Neural crest cell (in vitro differentiated cells): ENCODE results near the gene MGAT3. TPM values are rescaled to one million over a fixed set of nuclear protein-coding genes. Genes with fewer than 3 reads are reported as not detected.

ENCODE experiments used
- DNase-seq: peaks from one replicate; pipeline ENCODE4 v3.0.0; 2021; ENCODE audit warnings: low read depth, mixed read lengths, low spot score
- H3K27ac Mint-ChIP-seq: one replicate; pipeline ENCODE4 v1.8.0; 2021; ENCODE audit warnings: mild to moderate bottlenecking, mixed read lengths; ENCODE audit not compliant: unreplicated experiment
- H3K27me3 Mint-ChIP-seq: 2 replicates; pipeline ENCODE4 v1.8.0; 2021; ENCODE audit warnings: low read depth, mild to moderate bottlenecking, mixed read lengths
- H3K36me3 Mint-ChIP-seq: 2 replicates; pipeline ENCODE4 v1.8.0; 2021; ENCODE audit warnings: low read depth, mild to moderate bottlenecking, mixed read lengths
- H3K4me1 Mint-ChIP-seq: 2 replicates; pipeline ENCODE4 v1.8.0; 2021; ENCODE audit warnings: mixed read lengths
- H3K4me3 Mint-ChIP-seq: one replicate; pipeline ENCODE4 v1.8.0; 2021; ENCODE audit warnings: mild to moderate bottlenecking, mixed read lengths
- H3K9me3 Mint-ChIP-seq: 2 replicates; pipeline ENCODE4 v1.8.0; 2021; ENCODE audit warnings: mixed read lengths
- CTCF ChIP-seq: fragments of 200-600 bp; sonication (generic); conservative IDR thresholded peaks from 2 replicates; pipeline ENCODE4 v1.5.0; 2021; ENCODE audit warnings: antibody characterized with exemption, mild to moderate bottlenecking
- total RNA-seq: library from RNA; stranded (reverse); gene quantifications from 2 replicates; pipeline ENCODE4 v1.2.1, GENCODE V29; 2021

The MGAT3 gene
- total RNA-seq, 1 donor from 2014 or later, result 20.3 TPM

GRCh38 chr22:39418696-39419095, 38.1 kb upstream of the MGAT3 start:
- no peak for TF ChIP-seq CTCF
- Mint-ChIP-seq H3K4me1 (peaks cover 3% of the 10 kb centered on the region), H3K36me3 (peaks cover 7% of the 10 kb centered on the region), H3K27ac (no peak overlapping the region), H3K9me3 (no peaks in the 10 kb centered on the region), H3K4me3 (no peak overlapping the region), H3K27me3 (no peaks in the 10 kb centered on the region)
- DNase-seq, result no peak

- peaks cover under 1% of the 10 kb centered on the region for H3K4me1 Mint-ChIP-seq
- H3K4me3 Mint-ChIP-seq, result no peak overlapping the region
- peaks cover 10% of the 10 kb centered on the region for H3K36me3 Mint-ChIP-seq
- no peaks in the 10 kb centered on the region for H3K27me3 Mint-ChIP-seq
- no peaks in the 10 kb centered on the region for H3K9me3 Mint-ChIP-seq
- DNase-seq, result no peak
- TF ChIP-seq CTCF, result no peak
- H3K27ac Mint-ChIP-seq, result no peak overlapping the region
Observed at GRCh38 chr22:39419096-39419495, 37.7 kb upstream of the MGAT3 start.

- Mint-ChIP-seq H3K27me3 (no peaks in the 10 kb centered on the region), H3K4me3 (no peak overlapping the region), H3K9me3 (no peaks in the 10 kb centered on the region), H3K27ac (no peak overlapping the region), H3K4me1 (no peaks in the 10 kb centered on the region), H3K36me3 (peaks cover 11% of the 10 kb centered on the region)
- DNase-seq, result no peak
- TF ChIP-seq CTCF, result no peak
Observed at GRCh38 chr22:39419911-39420310, 36.9 kb upstream of the MGAT3 start.

GRCh38 chr22:39421691-39422090, 35.1 kb upstream of the MGAT3 start:
- Mint-ChIP-seq H3K4me1 (no peaks in the 10 kb centered on the region), H3K36me3 (peaks cover 11% of the 10 kb centered on the region), H3K4me3 (no peak overlapping the region), H3K27me3 (no peaks in the 10 kb centered on the region), H3K27ac (no peak overlapping the region), H3K9me3 (no peaks in the 10 kb centered on the region)
- no peak for DNase-seq
- no peak for TF ChIP-seq CTCF

GRCh38 chr22:39422101-39422500, 34.7 kb upstream of the MGAT3 start:
- Mint-ChIP-seq H3K27ac (no peak overlapping the region), H3K36me3 (peaks cover 11% of the 10 kb centered on the region), H3K4me1 (no peaks in the 10 kb centered on the region), H3K9me3 (no peaks in the 10 kb centered on the region), H3K4me3 (no peak overlapping the region), H3K27me3 (no peaks in the 10 kb centered on the region)
- no peak for TF ChIP-seq CTCF
- DNase-seq, result no peak

GRCh38 chr22:39422721-39423120, 34.1 kb upstream of the MGAT3 start:
- H3K4me1 Mint-ChIP-seq, result no peaks in the 10 kb centered on the region
- H3K36me3 Mint-ChIP-seq, result peaks cover 11% of the 10 kb centered on the region

More at GRCh38 chr22:39422721-39423120, 34.1 kb upstream of the MGAT3 start:
- Mint-ChIP-seq H3K4me3 (no peak overlapping the region), H3K9me3 (no peaks in the 10 kb centered on the region), H3K27me3 (no peaks in the 10 kb centered on the region), H3K27ac (no peak overlapping the region)
- no peak for TF ChIP-seq CTCF
- no peak for DNase-seq
